ENCODE data around the gene WDR83. TPM values are rescaled to one million over a fixed set of nuclear protein-coding genes. Genes with fewer than 3 reads are reported as not detected.

The WDR83 gene
- total RNA-seq, 4 donors from 2014 or later, result 7.1 to 10.2 (median 8.5) TPM

DNA sequence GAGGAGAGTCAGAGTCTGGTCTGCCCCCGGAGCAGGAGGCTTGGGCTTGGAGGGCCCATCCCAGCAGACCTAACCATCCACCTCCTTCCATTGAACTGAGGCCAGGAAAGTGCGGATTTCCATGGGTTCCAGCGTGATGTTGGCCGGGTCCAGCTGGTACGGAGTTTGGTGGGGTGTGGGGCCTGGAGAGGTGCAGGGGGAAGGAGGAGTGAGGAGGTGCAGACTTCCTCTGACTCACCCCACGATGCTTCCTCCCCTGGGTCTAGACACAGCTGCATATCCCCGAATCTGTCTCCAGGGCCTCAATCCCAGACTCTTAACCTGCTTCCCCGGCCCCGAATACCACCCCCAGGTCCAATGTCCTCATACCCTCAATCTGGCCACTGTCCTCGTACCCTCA is 20.1 kb upstream of the WDR83 start:
- DNase-seq (ENCODE audit: low spot score) (no peak), ATAC-seq (ENCODE audit: low FRiP score) (no peak)
- TF ChIP-seq, protein P1, sequence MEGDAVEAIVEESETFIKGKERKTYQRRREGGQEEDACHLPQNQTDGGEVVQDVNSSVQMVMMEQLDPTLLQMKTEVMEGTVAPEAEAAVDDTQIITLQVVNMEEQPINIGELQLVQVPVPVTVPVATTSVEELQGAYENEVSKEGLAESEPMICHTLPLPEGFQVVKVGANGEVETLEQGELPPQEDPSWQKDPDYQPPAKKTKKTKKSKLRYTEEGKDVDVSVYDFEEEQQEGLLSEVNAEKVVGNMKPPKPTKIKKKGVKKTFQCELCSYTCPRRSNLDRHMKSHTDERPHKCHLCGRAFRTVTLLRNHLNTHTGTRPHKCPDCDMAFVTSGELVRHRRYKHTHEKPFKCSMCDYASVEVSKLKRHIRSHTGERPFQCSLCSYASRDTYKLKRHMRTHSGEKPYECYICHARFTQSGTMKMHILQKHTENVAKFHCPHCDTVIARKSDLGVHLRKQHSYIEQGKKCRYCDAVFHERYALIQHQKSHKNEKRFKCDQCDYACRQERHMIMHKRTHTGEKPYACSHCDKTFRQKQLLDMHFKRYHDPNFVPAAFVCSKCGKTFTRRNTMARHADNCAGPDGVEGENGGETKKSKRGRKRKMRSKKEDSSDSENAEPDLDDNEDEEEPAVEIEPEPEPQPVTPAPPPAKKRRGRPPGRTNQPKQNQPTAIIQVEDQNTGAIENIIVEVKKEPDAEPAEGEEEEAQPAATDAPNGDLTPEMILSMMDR (IDR thresholded peaks at IDR 0.05), result no peak

DNA sequence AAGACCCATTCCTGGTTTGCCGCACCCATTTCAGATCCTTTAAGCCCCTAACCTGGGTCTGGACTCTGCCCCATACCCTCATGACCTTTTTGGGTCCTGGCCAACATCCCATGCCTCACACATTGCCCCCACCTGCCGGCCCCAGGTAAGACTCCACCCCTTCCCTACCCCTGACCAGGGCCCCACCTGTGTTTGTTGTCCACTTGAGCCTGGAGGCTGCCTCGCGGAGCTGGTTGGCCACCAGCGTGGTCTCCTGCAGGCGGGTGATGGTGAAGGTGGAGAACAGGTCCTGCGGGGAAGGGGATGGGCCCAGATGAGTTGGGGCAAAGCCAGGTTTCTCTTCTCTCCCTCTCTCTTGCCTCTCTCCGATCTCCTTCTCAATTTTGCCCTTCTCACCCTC is 19.6 kb upstream of the WDR83 start:
- ATAC-seq (ENCODE audit: low FRiP score) (no peak), DNase-seq (ENCODE audit: low spot score) (no peak)
- TF ChIP-seq, protein P1 (IDR thresholded peaks at IDR 0.05), result no peak

DNA sequence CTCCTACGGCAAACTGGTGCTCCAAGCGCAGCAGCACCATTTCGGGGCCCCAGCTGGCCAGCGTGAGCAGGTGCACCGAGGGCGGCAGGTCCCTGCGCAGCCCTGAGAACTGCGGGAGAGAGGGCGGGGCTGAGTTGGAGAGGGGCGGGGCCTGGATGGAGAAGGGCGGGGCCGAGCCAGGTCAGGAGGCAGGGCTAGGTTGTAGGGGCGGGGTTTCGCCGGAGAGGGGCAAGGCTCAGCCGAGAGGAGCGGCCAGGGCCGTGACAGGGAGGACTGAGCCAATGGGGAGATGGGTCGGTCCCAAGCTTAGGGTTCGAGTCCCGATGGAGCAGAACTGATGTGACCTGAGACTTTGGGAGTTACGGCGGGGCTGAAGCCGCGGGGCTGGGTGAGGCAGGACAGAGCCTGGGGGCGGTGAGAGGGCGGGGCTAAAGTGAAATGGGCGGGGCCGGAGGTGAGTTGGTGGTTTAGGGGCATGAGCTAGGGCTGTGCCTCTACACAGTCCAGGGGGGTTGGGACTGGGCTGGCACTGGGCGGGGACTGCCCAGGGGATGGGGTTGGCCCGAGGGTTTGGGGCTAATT is 19.0 kb upstream of the WDR83 start:
- TF ChIP-seq, protein P1 (IDR thresholded peaks at IDR 0.05), result no peak
- ATAC-seq (ENCODE audit: low FRiP score) (peak; percentile 79), DNase-seq (ENCODE audit: low spot score) (peak; percentile 51)

DNA sequence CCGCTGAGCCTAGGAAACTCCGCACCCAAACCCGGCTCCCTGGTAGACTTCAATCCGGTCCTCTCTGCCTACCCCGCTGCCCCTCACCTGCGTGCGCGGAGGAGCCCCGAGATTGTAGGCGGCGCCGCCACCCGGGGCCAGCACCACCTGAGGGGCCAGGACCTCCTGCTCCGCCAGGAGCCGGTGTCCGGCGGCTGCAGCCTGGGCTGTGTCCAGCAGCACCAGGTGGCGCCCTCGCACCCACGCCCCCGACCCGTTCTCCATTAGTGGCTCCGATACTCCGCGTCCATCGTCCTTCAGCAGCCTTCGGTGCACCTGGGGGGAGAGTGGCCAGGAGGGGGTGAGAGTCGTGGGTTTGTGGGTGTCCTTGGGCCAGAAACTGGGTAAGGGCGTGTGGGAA is 18.5 kb upstream of the WDR83 start:
- ATAC-seq (ENCODE audit: low FRiP score), result peak; percentile 52
- DNase-seq (ENCODE audit: low spot score), result no peak

DNA sequence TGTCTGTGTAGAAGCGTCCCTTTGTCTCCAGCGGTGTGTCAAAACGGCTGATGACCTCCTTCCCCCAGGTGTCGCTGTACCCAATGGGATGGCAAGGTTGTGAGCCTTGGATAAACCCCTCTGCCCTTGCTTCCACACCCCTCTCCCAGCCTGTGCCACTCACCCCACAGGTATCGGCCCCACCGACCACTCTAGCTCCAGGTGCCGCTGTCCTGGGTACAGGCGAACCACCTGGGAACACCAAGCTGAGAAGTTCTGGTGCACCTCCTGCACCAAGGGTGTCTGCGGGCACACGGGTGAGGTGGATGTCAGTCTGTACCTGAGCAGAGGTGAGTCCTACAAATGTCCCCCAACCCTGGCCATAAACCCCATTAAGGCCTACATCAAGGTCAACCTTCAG is 16.7 kb upstream of the WDR83 start:
- ATAC-seq (ENCODE audit: low FRiP score) (no peak), DNase-seq (ENCODE audit: low spot score) (no peak)
- TF ChIP-seq, protein P1 (IDR thresholded peaks at IDR 0.05), result no peak

More for the DNA sequence above, 18.5 kb upstream of the WDR83 start:
- TF ChIP-seq, protein P1 (IDR thresholded peaks at IDR 0.05), result no peak

DNA sequence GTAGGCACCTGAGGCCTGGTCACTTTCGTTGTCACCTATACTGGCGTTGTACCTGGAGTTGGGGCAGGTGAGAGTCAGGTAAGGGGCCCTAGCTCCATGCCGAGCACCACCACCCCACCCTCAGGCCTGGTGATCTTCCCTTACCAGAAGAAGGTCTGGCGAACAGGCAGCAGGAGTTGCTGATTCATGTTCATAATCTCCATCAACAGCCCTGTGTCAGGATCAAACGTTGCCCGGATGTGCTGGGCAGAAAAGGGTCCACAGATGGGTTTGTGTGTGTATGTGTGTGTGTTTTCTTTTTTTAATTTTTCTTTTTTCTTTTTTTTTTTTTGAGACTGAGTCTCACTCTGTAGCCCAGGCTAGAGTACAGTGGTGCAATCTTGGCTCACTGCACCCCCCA is 14.4 kb upstream of the WDR83 start:
- no peak for ATAC-seq (ENCODE audit: low FRiP score)
- TF ChIP-seq, protein P1 (IDR thresholded peaks at IDR 0.05), result no peak
- no peak for DNase-seq (ENCODE audit: low spot score)

DNA sequence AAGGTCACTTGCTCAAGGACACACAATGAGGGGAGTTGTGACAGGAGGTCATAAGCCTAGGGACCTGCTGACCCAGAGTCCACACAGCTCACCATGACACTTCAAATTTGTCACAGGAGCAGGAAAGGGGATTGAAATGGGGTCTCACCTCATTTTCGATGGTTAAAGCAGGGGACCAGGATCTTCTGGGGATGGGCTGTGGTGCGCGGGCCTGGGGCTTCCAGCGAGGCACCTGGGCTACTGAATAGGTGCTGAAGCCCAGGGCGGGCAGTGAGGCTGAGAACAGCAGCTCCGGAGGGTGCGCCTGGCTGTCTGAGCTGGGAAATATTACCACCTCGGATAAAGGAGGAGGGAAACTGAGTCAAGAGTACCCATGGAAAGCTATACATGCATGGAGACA is 11.1 kb upstream of the WDR83 start:
- TF ChIP-seq, protein P1 (IDR thresholded peaks at IDR 0.05), result no peak
- no peak for DNase-seq (ENCODE audit: low spot score)
- no peak for ATAC-seq (ENCODE audit: low FRiP score)

All from omental fat pad (tissue), 4 donors.